A549 (cell line): ENCODE measurements around the gene ENTPD3. TPM values are rescaled to one million over a fixed set of nuclear protein-coding genes. Genes with fewer than 3 reads are reported as not detected.

Experiments used
- ATAC-seq, 2 experiments: fragments of 200-7000 bp in 1 of 2; fragments of >200 bp in 1 of 2; cut with Nextera tagmentation in 1 of 2; cut with Tn5 transposase in 1 of 2; 3 replicates each; pipeline versions ENCODE4 v1.8.0 to v1.9.1; 2018 to 2020; ENCODE audit warnings: mild to moderate bottlenecking in 1 of 2, moderate library complexity in 1 of 2
- CTCF ChIA-PET: fragments of 300-600 bp; sonication (Branson Sonifier 250); formaldehyde crosslinking; extraction: SDS; loops from one replicate; lab custom pipeline; 2021; ENCODE audit warnings: antibody characterized with exemption, inconsistent platforms; lab: Yijun Ruan, JAX
- POLR2A ChIA-PET: fragments of 350-600 bp; formaldehyde crosslinking; extraction: SDS; loops from one replicate; lab custom pipeline; 2021; ENCODE audit warnings: antibody characterized with exemption, inconsistent platforms; lab: Yijun Ruan, JAX
- DNase-seq, 2 experiments: peaks; one replicate each; pipeline versions ENCODE4 v3.0.0 to v3.0.0-alpha.2; 2011 to 2016; ENCODE audit warnings: low read depth in 1 of 2, low spot score in 1 of 2
- FAIRE-seq: peaks from 2 replicates; lab custom pipeline; 2011; peaks lifted over from hg19 to GRCh38; lab: Jason Lieb, UNC
- H3K27ac ChIP-seq, 2 experiments: fragments of >200 bp; sonication (Bioruptor Twin); formaldehyde crosslinking; 3 replicates each; pipeline ENCODE4 v1.5.1; 2016 to 2017
- H3K4me1 ChIP-seq: fragments of >200 bp; sonication (Bioruptor Twin); formaldehyde crosslinking; 3 replicates; pipeline ENCODE4 v1.6.1; 2016
- H3K4me2 ChIP-seq: fragments of >200 bp; sonication (Bioruptor Twin); formaldehyde crosslinking; 3 replicates; pipeline ENCODE4 v1.6.1; 2016
- H3K4me3 ChIP-seq: fragments of >200 bp; sonication (Bioruptor Twin); formaldehyde crosslinking; 3 replicates; pipeline ENCODE4 v1.5.1; 2016
- H3K9me3 ChIP-seq: fragments of >200 bp; sonication (Bioruptor Twin); formaldehyde crosslinking; 3 replicates; pipeline ENCODE4 v1.6.1; 2016
- BHLHE40 ChIP-seq: IDR thresholded peaks from 2 replicates; pipeline ENCODE4 v1.6.1; 2012; ENCODE audit warnings: low read depth, low read length, inconsistent platforms
- ESRRA ChIP-seq: fragments of 150-350 bp; IDR thresholded peaks from 2 replicates; pipeline ENCODE4 v1.6.1; 2014; ENCODE audit warnings: mild to moderate bottlenecking, low read length, borderline replicate concordance
- HOXA7 ChIP-seq: fragments of 250-450 bp; sonication (Bioruptor Pico); IDR thresholded peaks from 2 replicates; pipeline ENCODE4 v1.5.0; 2020; ENCODE audit warnings: mild to moderate bottlenecking, moderate library complexity
- HOXB13 ChIP-seq: fragments of 250-450 bp; sonication (Bioruptor Pico); IDR thresholded peaks from 2 replicates; pipeline ENCODE4 v1.5.0; 2020; ENCODE audit warnings: low read depth, mild to moderate bottlenecking, moderate library complexity
- KDM5A ChIP-seq: fragments of 200-600 bp; sonication (generic); IDR thresholded peaks from 2 replicates; pipeline ENCODE4 v1.6.1; 2016; ENCODE audit warnings: antibody characterized with exemption, mild to moderate bottlenecking
- MYC ChIP-seq: IDR thresholded peaks from 2 replicates; pipeline ENCODE4 v1.6.1; 2012; ENCODE audit warnings: mild to moderate bottlenecking, inconsistent platforms, low read length, improper control_type of control experiment, borderline replicate concordance
- PBX3 ChIP-seq: IDR thresholded peaks from 2 replicates; pipeline ENCODE4 v1.6.1; 2012
- PHF8 ChIP-seq: fragments of 200-600 bp; sonication (generic); IDR thresholded peaks from 2 replicates; pipeline ENCODE4 v1.6.1; 2016; ENCODE audit warnings: low read depth, mild to moderate bottlenecking, antibody characterized with exemption, moderate library complexity, borderline replicate concordance
- RARB ChIP-seq: fragments of 250-450 bp; sonication (Bioruptor Pico); IDR thresholded peaks from 2 replicates; pipeline ENCODE4 v1.8.0; 2021; ENCODE audit warnings: mild to moderate bottlenecking, moderate library complexity
- RCOR1 ChIP-seq: fragments of 150-350 bp; IDR thresholded peaks from 2 replicates; pipeline ENCODE4 v1.6.1; 2014; ENCODE audit warnings: antibody characterized with exemption, low read length, low read depth
- SMC3 ChIP-seq: fragments of >200 bp; sonication (Bioruptor Twin); formaldehyde crosslinking; IDR thresholded peaks from 3 replicates; pipeline ENCODE4 v1.6.1; 2018; ENCODE audit warnings: inconsistent platforms
- ZFP36 ChIP-seq: fragments of 450-650 bp; IDR thresholded peaks from 2 replicates; pipeline ENCODE4 v1.6.1; 2014; ENCODE audit warnings: borderline replicate concordance; ENCODE audit not compliant: partially characterized antibody
- ZNF302 ChIP-seq: fragments of 250-450 bp; sonication (Bioruptor Pico); IDR thresholded peaks from 2 replicates; pipeline ENCODE4 v1.9.0; 2021; ENCODE audit warnings: inconsistent platforms, mild to moderate bottlenecking, moderate library complexity
- WGBS: methylation state at CpG from one replicate; pipeline ENCODE4 v1.1.6; 2017; ENCODE audit errors: missing lambda C conversion rate; 5-methylcytosine and 5-hydroxymethylcytosine counted together
- polyA plus RNA-seq, 4 experiments: library from polyadenylated mRNA; depleted of rRNA in 3 of 4; stranded (reverse); fragments of >200 nt; fragmentation: RNase III in 1 of 4; extraction: RNeasy Plus Mini Kit Qiagen cat#74134 plus additional on column Dnase treatment in 1 of 4; gene quantifications; 2 replicates in 3 of 4; 3 replicates in 1 of 4; pipeline ENCODE4 v1.2.3, GENCODE V29; 2011 to 2017
- TF ChIP-seq, protein P1 (sequence below): fragments of 150-350 bp; IDR thresholded peaks from 2 replicates; pipeline ENCODE4 v1.6.1; 2014; ENCODE audit warnings: low read depth, mild to moderate bottlenecking, low read length
- TF ChIP-seq, protein P2 (sequence below): fragments of 250-450 bp; sonication (Bioruptor Pico); IDR thresholded peaks from 2 replicates; pipeline ENCODE4 v1.5.0; 2020; ENCODE audit warnings: low read depth, mild to moderate bottlenecking, moderate library complexity
- TF ChIP-seq, protein P3 (sequence below): fragments of 250-450 bp; sonication (Bioruptor Pico); IDR thresholded peaks from 2 replicates; pipeline ENCODE4 v1.5.0; 2021; ENCODE audit warnings: mild to moderate bottlenecking, moderate library complexity, borderline replicate concordance
- TF ChIP-seq, protein P4 (sequence below): fragments of 200-600 bp; sonication (generic); IDR thresholded peaks from 2 replicates; pipeline ENCODE4 v1.6.1; 2016; ENCODE audit warnings: antibody characterized with exemption, mild to moderate bottlenecking, moderate library complexity

Gene ENTPD3
- polyA plus RNA-seq, 2 of the 4 experiments (the other 2 are of a cell fraction): not detected

DNA sequence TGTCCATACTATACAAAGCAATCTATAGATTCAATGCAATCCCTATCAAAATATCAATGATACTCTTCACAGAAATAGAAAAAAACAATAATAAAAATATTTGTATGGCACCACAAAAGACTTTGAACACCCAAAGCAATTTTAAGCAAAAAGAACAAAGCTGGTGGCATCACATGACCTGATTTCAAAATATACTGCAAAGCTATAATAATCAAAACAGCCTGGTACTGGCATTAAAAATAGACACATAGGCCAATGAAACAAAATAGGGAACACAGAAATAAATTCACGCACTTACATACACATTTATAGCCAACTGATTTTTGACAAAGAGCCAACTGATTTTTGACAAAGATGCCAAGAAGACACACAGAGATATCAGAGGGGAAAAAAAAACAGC lies 9.2 kb upstream of the ENTPD3 start:
- Histone ChIP-seq H3K4me2 (no peak overlapping the region), H3K4me1 (no peaks in the 10 kb centered on the region), H3K27ac (no peak overlapping the region), H3K9me3 (no peaks in the 10 kb centered on the region), H3K4me3 (no peak overlapping the region)
- POLR2A ChIA-PET: no interaction called here
- CTCF ChIA-PET: no interaction called here
- WGBS: 79% methylated on average over 1 of the region's 1 CpG
- no peak for ATAC-seq
- no peak for DNase-seq
- FAIRE-seq: no peak
- TF ChIP-seq SMC3: no peak
- TF ChIP-seq, protein P1, sequence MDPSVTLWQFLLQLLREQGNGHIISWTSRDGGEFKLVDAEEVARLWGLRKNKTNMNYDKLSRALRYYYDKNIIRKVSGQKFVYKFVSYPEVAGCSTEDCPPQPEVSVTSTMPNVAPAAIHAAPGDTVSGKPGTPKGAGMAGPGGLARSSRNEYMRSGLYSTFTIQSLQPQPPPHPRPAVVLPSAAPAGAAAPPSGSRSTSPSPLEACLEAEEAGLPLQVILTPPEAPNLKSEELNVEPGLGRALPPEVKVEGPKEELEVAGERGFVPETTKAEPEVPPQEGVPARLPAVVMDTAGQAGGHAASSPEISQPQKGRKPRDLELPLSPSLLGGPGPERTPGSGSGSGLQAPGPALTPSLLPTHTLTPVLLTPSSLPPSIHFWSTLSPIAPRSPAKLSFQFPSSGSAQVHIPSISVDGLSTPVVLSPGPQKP: no peak
- TF ChIP-seq BHLHE40: no peak
- TF ChIP-seq ZNF302 (CRISPR knock-in tag): no peak
- TF ChIP-seq PHF8: no peak
- TF ChIP-seq ESRRA: no peak
- no peak for TF ChIP-seq KDM5A
- no peak for TF ChIP-seq HOXB13

GRCh38 chr3:40379674-40380306 lies 7.2 kb upstream of the ENTPD3 start:
- POLR2A ChIA-PET: no interaction called here
- no peak for FAIRE-seq
- no peak for DNase-seq
- TF ChIP-seq RARB (CRISPR knock-in tag) (no peak), HOXA7 (CRISPR knock-in tag) (no peak), RCOR1 (no peak), MYC (no peak), ZFP36 (no peak), PBX3 (no peak), ESRRA (no peak)
- TF ChIP-seq, protein P2, sequence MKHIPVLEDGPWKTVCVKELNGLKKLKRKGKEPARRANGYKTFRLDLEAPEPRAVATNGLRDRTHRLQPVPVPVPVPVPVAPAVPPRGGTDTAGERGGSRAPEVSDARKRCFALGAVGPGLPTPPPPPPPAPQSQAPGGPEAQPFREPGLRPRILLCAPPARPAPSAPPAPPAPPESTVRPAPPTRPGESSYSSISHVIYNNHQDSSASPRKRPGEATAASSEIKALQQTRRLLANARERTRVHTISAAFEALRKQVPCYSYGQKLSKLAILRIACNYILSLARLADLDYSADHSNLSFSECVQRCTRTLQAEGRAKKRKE (CRISPR knock-in tag): no peak
- TF ChIP-seq, protein P3, sequence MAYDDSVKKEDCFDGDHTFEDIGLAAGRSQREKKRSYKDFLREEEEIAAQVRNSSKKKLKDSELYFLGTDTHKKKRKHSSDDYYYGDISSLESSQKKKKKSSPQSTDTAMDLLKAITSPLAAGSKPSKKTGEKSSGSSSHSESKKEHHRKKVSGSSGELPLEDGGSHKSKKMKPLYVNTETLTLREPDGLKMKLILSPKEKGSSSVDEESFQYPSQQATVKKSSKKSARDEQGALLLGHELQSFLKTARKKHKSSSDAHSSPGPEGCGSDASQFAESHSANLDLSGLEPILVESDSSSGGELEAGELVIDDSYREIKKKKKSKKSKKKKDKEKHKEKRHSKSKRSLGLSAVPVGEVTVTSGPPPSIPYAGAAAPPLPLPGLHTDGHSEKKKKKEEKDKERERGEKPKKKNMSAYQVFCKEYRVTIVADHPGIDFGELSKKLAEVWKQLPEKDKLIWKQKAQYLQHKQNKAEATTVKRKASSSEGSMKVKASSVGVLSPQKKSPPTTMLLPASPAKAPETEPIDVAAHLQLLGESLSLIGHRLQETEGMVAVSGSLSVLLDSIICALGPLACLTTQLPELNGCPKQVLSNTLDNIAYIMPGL (CRISPR knock-in tag): no peak
- TF ChIP-seq, protein P4, sequence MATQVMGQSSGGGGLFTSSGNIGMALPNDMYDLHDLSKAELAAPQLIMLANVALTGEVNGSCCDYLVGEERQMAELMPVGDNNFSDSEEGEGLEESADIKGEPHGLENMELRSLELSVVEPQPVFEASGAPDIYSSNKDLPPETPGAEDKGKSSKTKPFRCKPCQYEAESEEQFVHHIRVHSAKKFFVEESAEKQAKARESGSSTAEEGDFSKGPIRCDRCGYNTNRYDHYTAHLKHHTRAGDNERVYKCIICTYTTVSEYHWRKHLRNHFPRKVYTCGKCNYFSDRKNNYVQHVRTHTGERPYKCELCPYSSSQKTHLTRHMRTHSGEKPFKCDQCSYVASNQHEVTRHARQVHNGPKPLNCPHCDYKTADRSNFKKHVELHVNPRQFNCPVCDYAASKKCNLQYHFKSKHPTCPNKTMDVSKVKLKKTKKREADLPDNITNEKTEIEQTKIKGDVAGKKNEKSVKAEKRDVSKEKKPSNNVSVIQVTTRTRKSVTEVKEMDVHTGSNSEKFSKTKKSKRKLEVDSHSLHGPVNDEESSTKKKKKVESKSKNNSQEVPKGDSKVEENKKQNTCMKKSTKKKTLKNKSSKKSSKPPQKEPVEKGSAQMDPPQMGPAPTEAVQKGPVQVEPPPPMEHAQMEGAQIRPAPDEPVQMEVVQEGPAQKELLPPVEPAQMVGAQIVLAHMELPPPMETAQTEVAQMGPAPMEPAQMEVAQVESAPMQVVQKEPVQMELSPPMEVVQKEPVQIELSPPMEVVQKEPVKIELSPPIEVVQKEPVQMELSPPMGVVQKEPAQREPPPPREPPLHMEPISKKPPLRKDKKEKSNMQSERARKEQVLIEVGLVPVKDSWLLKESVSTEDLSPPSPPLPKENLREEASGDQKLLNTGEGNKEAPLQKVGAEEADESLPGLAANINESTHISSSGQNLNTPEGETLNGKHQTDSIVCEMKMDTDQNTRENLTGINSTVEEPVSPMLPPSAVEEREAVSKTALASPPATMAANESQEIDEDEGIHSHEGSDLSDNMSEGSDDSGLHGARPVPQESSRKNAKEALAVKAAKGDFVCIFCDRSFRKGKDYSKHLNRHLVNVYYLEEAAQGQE: no peak
- whole genome bisulfite sequencing: 41% methylated on average over 4 of the region's 4 CpGs
- no peak overlapping the region for H3K27ac ChIP-seq
- CTCF ChIA-PET: no interaction called here
- no peak for ATAC-seq
- H3K4me1 ChIP-seq: no peaks in the 10 kb centered on the region
- no peak overlapping the region for H3K4me3 ChIP-seq
- no peak overlapping the region for H3K4me2 ChIP-seq
- H3K9me3 ChIP-seq: no peaks in the 10 kb centered on the region
